ENCODE measurements around the gene CCDC78. TPM values are rescaled to one million over a fixed set of nuclear protein-coding genes. Genes with fewer than 3 reads are reported as not detected.

The CCDC78 gene
- polyA plus RNA-seq, 1 experiment, result 2.4 TPM

DNA sequence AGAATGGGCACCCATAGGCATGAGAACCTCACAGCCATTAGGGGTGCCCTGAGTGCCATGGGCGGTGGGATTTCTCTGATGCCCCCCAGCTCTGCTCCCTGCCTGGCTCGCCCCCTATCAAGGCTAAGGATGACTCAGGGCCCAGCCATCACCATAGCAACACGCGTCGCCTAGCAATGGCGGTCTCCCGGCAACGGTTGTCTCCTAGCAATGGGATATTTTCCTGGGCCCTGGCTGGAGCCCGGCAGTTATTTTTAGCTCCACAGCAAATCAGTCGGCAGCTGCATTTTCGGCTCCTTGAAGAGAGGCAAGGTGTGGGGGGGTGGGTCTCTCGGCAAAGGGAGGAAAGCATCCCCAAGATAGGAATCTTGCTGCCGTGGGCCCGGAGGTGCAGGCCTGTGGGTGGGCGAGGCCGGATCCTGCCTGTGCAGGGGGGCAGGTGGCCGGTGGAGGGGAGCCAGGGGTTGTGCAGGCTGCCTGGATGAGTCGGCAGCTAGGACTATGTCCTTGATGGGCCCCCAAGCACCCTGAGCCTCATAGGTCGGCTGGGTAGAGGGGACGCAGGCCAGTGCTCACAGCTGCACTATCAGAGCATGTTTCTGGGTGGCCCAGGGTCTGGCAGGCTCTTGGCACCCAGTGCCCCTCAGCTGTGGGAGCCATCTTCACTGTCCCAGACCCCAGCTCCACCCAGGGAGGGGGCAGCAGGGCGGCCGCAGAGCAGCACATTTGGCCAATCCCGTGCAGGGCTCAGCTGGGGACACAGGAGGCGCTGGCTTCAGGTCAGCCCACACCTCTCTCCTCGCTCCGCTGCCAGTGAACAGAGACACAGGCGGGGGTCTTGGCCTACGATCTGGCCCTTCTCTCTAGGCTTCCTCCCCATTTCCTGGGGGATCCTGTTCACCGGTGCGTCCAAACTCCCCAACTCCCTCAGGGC lies 16.4 kb downstream of the CCDC78 start:
- no peaks in the 10 kb centered on the region for H3K36me3 ChIP-seq (ENCODE audit: control insufficient read depth, insufficient read depth, low read length)
- peaks cover 17% of the 10 kb centered on the region for H3K27me3 ChIP-seq (ENCODE audit: control insufficient read depth, insufficient read depth, low read length)
- CTCF ChIA-PET, result interaction anchor here (1.1 to 5.2 kb wide), 9 partner anchors 13 to 377 kb away, joined by 3 to 47 read pairs (median 4); partner anchors contain the start of genes CCDC78, CHTF18, JMJD8 and RPUSD1
- H3K4me3 ChIP-seq (ENCODE audit: low read depth, low read length), result no peak overlapping the region
- TF ChIP-seq, protein P1, sequence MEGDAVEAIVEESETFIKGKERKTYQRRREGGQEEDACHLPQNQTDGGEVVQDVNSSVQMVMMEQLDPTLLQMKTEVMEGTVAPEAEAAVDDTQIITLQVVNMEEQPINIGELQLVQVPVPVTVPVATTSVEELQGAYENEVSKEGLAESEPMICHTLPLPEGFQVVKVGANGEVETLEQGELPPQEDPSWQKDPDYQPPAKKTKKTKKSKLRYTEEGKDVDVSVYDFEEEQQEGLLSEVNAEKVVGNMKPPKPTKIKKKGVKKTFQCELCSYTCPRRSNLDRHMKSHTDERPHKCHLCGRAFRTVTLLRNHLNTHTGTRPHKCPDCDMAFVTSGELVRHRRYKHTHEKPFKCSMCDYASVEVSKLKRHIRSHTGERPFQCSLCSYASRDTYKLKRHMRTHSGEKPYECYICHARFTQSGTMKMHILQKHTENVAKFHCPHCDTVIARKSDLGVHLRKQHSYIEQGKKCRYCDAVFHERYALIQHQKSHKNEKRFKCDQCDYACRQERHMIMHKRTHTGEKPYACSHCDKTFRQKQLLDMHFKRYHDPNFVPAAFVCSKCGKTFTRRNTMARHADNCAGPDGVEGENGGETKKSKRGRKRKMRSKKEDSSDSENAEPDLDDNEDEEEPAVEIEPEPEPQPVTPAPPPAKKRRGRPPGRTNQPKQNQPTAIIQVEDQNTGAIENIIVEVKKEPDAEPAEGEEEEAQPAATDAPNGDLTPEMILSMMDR (IDR thresholded peaks at IDR 0.05; ENCODE audit: insufficient read depth, low read depth, low read length), result 0 out of 2 replicates have a peak, but pooled peaks have one; percentile 5
- no peak for DNase-seq (ENCODE audit: low read depth)
- POLR2A ChIA-PET, result no interaction called here

DNA sequence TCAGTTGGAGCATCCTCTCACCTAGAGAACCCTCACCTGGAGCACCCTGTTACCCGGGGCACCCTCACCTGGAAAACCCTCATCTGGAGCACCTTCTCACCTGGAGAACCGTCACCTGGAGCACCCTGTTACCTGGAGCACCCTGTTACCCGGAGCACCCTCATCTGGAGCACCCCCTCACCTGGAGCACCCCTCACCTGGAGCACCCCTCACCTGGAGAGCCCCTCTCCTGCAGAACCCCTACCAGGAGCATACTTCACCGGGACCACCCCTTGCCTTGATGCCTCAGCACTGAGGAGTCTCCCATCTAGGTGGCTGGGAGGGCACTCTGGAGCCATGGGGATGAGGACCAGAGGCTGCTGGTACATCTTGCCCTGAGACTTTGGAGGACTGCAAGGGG lies 17.3 kb downstream of the CCDC78 start:
- H3K27me3 ChIP-seq (ENCODE audit: control insufficient read depth, insufficient read depth, low read length), result peaks cover 23% of the 10 kb centered on the region
- POLR2A ChIA-PET, result no interaction called here
- CTCF ChIA-PET, result interaction anchor here (1.4 to 5.2 kb wide), 3 partner anchors 25 to 346 kb away, joined by 3 to 47 read pairs (median 8); partner anchors contain the start of gene JMJD8
- H3K4me3 ChIP-seq (ENCODE audit: low read depth, low read length), result no peak overlapping the region
- TF ChIP-seq, protein P1 (IDR thresholded peaks at IDR 0.05; ENCODE audit: insufficient read depth, low read depth, low read length), result no peak
- no peak for DNase-seq (ENCODE audit: low read depth)
- no peaks in the 10 kb centered on the region for H3K36me3 ChIP-seq (ENCODE audit: control insufficient read depth, insufficient read depth, low read length)

DNA sequence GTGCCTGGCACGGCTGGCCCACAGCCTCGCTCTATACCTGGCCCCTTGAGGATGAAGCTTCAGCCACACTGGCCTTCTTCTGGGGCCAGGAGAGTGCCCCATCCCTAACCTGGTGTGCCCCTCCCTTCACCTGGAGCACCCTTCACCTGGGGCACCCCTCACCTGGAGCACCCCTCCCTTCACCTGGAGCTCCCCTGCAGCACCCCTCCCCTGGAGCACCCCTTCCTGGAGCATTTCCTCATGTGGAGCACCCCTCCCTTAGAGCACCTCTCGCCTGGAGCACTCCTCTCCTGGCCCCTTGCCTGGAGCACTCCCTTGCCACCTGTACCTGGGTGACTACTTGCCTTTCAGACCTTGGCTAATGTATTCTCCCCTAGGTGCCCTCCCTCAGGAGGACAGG lies 18.2 kb downstream of the CCDC78 start:
- ChIA-PET POLR2A (no interaction called here), CTCF (interaction anchor here (3.2 to 5.2 kb wide), 2 partner anchors 77 to 347 kb away, joined by 8 to 47 read pairs; no protein-coding TSS in a partner anchor)
- Histone ChIP-seq H3K27me3 (ENCODE audit: control insufficient read depth, insufficient read depth, low read length) (peaks cover 30% of the 10 kb centered on the region), H3K4me3 (ENCODE audit: low read depth, low read length) (no peak overlapping the region), H3K36me3 (ENCODE audit: control insufficient read depth, insufficient read depth, low read length) (no peaks in the 10 kb centered on the region)
- TF ChIP-seq, protein P1 (IDR thresholded peaks at IDR 0.05; ENCODE audit: insufficient read depth, low read depth, low read length), result no peak
- no peak for DNase-seq (ENCODE audit: low read depth)

DNA sequence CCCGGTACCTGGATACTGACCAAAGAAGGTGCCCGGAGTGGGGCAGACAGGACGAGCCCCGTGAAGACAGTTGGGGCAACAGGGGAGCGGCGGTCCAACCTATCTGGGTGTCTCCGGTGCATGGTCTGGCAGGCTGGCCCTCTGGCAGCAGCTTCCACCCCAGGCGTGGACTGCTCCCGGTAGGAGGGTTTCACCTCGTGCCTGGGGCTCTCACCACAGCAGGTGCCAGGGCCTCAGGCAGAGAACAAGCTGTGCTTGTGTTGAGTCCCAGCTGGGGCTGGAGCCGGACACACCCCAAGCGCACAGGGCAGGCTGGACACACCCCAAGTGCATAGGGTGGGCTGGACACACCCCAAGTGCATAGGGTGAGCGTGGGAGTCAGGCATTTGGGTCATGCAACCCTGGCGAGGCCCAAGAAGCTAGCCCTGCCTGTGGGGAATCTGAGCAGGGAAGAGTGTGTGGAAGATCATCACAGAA lies 19.1 kb downstream of the CCDC78 start:
- POLR2A ChIA-PET, result no interaction called here
- DNase-seq (ENCODE audit: low read depth), result no peak
- CTCF ChIA-PET, result interaction anchor here (0.8 to 5.2 kb wide), 3 partner anchors 8 to 348 kb away, joined by 4 to 47 read pairs (median 8); no protein-coding TSS in a partner anchor

More for the DNA sequence above, 19.1 kb downstream of the CCDC78 start:
- H3K36me3 ChIP-seq (ENCODE audit: control insufficient read depth, insufficient read depth, low read length), result no peaks in the 10 kb centered on the region
- TF ChIP-seq, protein P1 (IDR thresholded peaks at IDR 0.05; ENCODE audit: insufficient read depth, low read depth, low read length), result no peak
- H3K27me3 ChIP-seq (ENCODE audit: control insufficient read depth, insufficient read depth, low read length), result peaks cover 32% of the 10 kb centered on the region
- H3K4me3 ChIP-seq (ENCODE audit: low read depth, low read length), result no peak overlapping the region
